IPS-18c (cell line): ENCODE results near the gene LSM14A.
"Not testable (repeated sequence)": the region's sequence is repeated elsewhere in the genome, so short reads cannot be mapped to it uniquely, and the experiment has no call there.

Experiments used
- H3K4me3 ChIP-seq: 2 replicates; pipeline ENCODE4 v1.7.0; 2013; ENCODE audit warnings: low read depth, mild to moderate bottlenecking, low read length, moderate library complexity; ENCODE audit not compliant: insufficient read depth
- H3K9me3 ChIP-seq: one replicate; pipeline ENCODE4 v1.6.1; 2013; ENCODE audit warnings: mild to moderate bottlenecking, low read length, moderate library complexity; ENCODE audit not compliant: control insufficient read depth, insufficient read depth

LSM14A gene

DNA sequence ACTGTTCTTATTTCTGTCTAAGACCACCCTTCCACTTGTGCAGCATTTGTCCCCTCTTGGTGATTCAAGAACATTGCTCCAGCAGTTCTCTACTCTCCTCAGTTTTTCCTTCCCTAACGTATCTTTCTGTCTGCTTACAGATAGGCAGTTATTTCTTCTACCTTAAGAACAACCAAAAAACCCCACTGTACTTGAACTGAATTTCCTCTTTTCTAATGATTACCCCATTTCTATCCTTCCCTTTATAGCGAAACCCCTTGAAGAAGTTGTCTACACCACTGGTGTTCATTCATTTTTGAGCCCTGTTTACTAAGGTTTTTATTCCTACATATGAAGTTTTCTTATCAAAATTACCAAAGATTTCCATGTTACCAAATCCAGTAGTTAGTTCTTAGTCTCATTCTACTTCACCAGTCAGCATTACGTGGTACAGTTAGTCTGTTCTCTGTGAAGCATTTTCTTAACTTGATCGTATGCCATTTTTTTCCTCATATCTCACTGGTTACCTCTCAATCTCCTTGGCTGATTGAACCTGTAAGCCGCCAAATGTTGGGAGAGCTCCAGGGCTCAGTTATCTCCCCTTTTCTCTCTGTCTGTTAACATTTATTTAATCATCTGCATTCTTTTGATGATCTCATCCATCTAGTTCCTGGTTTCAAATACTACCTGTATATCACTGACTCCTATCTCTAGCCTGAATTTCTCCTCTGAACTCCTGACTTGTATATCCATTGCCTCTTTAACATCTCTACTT lies 9.0 kb downstream of the LSM14A start:
- no peak overlapping the region for H3K4me3 ChIP-seq
- no peaks in the 10 kb centered on the region for H3K9me3 ChIP-seq

- Histone ChIP-seq H3K9me3 (no peaks in the 10 kb centered on the region), H3K4me3 (no peak overlapping the region)
Measured at GRCh38 chr19:34182125-34182524, 9.8 kb downstream of the LSM14A start.

GRCh38 chr19:34184880-34185491 lies 12.7 kb downstream of the LSM14A start:
- no peaks in the 10 kb centered on the region for H3K9me3 ChIP-seq
- H3K4me3 ChIP-seq: no peak overlapping the region

GRCh38 chr19:34186205-34186604 lies 13.9 kb downstream of the LSM14A start:
- Histone ChIP-seq H3K9me3 (no peaks in the 10 kb centered on the region), H3K4me3 (no peak overlapping the region)

GRCh38 chr19:34187011-34187410 lies 14.7 kb downstream of the LSM14A start:
- Histone ChIP-seq H3K4me3 (no peak overlapping the region), H3K9me3 (no peaks in the 10 kb centered on the region)

DNA sequence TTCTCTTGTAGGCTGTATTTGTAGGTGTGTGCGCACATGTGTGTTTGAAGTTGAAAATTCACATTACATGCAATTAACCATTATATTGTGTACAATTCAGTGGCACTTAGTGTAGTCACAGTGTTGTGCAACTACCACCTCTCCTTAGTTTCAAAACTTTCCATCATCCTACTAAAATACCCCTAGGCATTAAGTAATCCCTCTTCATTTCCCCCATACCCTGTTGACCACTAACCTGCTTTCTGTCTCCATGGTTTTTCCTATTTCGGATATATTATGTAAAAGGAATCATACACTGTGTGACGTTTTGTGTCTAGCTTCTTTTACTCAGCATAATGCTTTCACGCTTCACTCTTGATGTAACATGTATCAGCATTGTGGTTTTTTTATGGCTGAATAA lies 16.1 kb downstream of the LSM14A start:
- Histone ChIP-seq H3K9me3 (no peaks in the 10 kb centered on the region), H3K4me3 (no peak overlapping the region)

- Histone ChIP-seq H3K9me3 (no peaks in the 10 kb centered on the region), H3K4me3 (no peak overlapping the region)
Measured at GRCh38 chr19:34189199-34189916, 17.1 kb downstream of the LSM14A start.

GRCh38 chr19:34189917-34190425 lies 17.7 kb downstream of the LSM14A start:
- Histone ChIP-seq H3K4me3 (no peak overlapping the region), H3K9me3 (no peaks in the 10 kb centered on the region)

DNA sequence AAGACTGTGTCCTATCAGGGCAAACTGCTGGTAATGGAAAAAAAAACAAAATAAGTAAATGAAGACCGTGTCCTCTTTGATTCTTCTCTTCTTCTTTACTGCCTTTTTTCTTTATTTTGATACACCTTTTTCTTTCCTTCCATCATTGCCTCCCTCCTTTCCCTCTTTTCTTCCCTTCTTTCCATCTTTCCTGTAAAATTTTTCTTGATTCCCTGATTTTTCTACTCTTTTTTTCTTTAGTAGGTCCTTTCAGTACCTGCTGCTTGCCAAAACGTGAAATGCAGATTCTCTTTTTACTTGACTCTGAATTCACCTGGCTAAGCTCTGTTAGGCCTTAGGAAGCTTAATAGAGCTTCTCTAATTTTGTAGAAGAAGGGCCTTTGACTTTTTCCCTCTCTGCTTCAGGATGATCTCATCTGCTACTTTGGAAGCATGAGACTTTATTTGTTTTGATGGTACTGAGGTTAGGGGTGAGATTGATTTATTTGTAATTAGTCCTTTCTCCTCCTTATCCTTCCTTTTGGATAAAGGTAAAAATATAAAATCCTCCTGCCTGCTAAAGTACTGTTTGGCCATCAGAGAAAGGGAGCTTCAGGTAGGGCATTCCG lies 19.2 kb downstream of the LSM14A start:
- Histone ChIP-seq H3K4me3 (no peak overlapping the region), H3K9me3 (no peaks in the 10 kb centered on the region)

- Histone ChIP-seq H3K9me3 (no peaks in the 10 kb centered on the region), H3K4me3 (no peak overlapping the region)
Measured at GRCh38 chr19:34193439-34193838, 21.1 kb downstream of the LSM14A start.

GRCh38 chr19:34193876-34194275 lies 21.6 kb downstream of the LSM14A start:
- Histone ChIP-seq H3K9me3 (no peaks in the 10 kb centered on the region), H3K4me3 (no peak overlapping the region)

GRCh38 chr19:34201133-34201532 lies 28.8 kb downstream of the LSM14A start:
- no peak overlapping the region for H3K4me3 ChIP-seq
- no peaks in the 10 kb centered on the region for H3K9me3 ChIP-seq

DNA sequence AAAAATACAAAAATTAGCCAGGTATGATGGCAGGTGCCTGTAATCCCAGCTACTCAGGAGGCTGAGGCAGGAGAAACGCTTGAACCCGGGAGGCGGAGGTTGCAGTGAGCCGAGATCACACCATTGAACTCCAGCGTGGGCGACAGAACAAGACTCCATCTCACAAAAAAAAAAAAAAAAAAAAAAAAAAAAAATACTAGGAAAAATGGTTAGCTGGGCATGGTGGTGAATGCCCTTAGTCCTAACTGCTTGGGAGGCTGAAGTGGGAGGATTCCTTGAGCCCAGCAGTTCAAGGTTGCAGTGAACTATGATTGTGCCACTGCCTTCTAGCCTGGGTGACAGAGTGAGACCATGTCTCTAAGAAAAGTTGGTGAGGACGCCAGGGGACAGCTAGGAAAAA lies 33.0 kb downstream of the LSM14A start:
- not testable (repeated sequence) for H3K9me3 ChIP-seq, H3K4me3 ChIP-seq

DNA sequence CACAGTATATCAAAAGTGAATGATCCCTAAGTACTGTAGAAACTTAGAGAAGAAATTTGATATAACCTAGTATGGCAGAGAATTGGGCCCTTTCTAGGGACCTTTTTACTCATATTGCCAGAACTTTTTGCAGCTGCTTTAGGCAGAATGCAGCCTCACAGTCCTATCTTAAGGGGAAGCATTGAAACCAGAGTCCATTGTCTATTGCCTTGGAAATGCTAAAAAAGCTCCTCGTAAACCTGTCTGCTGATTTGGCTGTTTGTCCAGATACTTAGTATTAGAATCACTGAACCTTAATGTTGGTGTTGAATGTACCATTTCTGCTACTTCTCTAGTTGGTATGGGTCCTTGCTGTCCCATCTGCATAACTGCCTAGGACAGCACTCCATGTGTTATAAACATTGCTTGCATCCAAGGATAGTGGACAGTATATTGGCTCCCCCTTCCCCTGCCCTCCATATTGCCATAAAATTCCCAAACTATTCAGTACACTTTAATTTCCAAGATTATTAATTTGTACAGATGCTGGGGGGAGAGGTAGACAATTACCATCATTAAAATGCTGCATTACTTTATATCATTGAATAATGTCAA lies 36.1 kb downstream of the LSM14A start:
- H3K9me3 ChIP-seq: no peaks in the 10 kb centered on the region
- H3K4me3 ChIP-seq: no peak overlapping the region

DNA sequence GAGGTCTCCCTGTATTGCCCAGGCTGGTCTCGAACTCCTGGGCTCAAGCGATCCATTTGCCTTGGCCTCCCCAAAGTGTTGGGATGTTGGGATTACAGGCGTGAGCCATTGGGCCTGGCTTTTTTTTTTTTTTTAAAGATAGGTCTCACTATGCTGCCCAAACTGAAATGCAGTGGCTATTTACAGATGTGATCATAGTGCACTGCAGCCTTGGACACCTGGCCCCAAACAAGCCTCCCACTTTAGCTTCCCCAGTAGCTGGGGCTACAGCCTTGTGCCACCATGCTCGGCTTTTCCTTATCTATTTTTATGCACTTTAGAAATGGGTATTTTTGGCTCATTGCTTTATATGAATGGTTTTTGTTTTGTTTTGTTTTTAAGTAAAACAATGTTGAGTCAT lies 37.4 kb downstream of the LSM14A start:
- H3K4me3 ChIP-seq: no peak overlapping the region
- no peaks in the 10 kb centered on the region for H3K9me3 ChIP-seq

DNA sequence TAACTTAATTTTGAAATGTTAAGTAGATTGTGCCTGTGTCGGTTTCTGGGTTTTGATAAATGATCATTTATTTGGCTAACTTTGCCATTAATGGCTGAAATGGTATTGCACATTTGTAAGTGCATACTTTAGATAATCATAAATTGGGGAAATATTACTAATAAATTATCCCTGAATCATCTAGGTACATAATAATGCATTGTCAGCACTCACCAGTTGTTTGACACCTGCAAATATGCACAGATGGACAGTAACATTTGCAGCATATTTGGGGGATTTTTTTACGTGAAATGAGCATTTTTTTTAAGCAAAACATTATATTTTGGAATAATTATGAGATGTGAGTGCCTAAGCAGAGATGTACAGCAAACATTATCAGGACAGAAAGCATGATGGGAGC lies 41.0 kb downstream of the LSM14A start:
- Histone ChIP-seq H3K9me3 (no peaks in the 10 kb centered on the region), H3K4me3 (no peak overlapping the region)

DNA sequence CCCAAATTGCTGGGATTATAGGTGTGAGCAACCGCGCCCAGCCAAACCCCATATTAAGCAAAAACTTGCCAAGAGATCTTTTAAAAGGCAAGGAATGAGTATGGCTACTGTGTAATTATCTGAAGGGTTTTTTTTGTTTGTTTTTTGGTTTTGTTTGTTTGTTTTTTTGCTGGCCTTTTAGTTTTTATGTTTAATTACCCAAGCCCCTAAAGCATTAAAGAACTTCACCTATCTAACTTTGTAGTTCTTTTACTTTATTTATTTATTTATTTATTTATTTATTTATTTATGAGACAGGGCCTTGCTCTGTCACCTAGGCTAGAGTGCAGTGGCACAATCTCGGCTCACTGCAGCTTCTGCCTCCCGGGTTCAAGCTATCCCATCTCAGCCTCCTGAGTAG lies 41.7 kb downstream of the LSM14A start:
- Histone ChIP-seq H3K4me3 (no peak overlapping the region), H3K9me3 (no peaks in the 10 kb centered on the region)
